ENCODE measurements around the gene WFS1. TPM values are rescaled to one million over a fixed set of nuclear protein-coding genes. Genes with fewer than 3 reads are reported as not detected.
A peak's percentile ranks its signal among the peaks of the same experiment; 100 is the strongest.

WFS1 gene
- total and polyA plus RNA-seq, 2 of the 8 experiments (the other 6 are each of a cell fraction or from before 2014, with no cell fraction given) = 29.1 to 43.1 TPM

DNA sequence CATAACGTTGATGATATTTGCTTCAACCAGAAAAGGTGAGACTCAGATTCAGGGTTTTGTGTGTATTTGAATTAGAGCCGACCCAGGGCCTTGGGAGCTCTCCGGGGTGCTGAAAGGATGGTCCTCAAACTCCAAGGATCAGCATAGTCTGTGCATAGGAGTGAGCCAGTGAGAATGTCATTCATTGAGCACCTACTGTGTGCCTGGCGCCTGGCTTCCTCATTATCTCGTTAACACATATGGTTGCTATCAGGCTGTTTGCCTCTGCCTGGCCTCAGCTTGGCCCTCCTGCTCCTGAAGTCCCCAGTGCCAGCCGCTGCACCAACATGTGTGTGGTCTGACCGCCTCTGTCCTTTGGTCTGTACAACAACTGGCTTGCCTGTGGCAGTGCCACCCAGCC is 44.2 kb upstream of the WFS1 start:
- FAIRE-seq = peak; percentile 48
- peak in 1 of 2 experiments; percentile 85 for DNase-seq (ENCODE audit: low read depth in 1 of 2, low spot score in 2 of 2)
- peaks cover 0 to 4% (median 1%) of the 10 kb centered on the region in 4 experiments; a peak in 5 of 7 replicates for H3K4me1 ChIP-seq (replicated peaks in 1 of 4; ENCODE audit: control insufficient read depth in 3 of 4, insufficient read depth in 4 of 4, low read length in 3 of 4)
- no peak overlapping the region for H2BK15ac ChIP-seq (ENCODE audit: low read length)
- WGBS, 2 experiments (ENCODE audit: extremely low coverage in 1 of 2, insufficient coverage in 1 of 2, insufficient read length in 1 of 2, insufficient replicate concordance in 2 of 2, low coverage in 1 of 2, low lambda C conversion rate in 2 of 2, missing lambda C conversion rate in 1 of 2) = 62% methylated on average over 7 of the region's 7 CpGs; no CpG with 5 or more reads in 1 of the 2 experiments
- H4K8ac ChIP-seq (ENCODE audit: extremely low read depth, insufficient read depth, low read length) = no peak overlapping the region
- H2AFZ ChIP-seq (ENCODE audit: low read length) = no peak overlapping the region
- H4K20me1 ChIP-seq (replicated peaks in 1 of 2; ENCODE audit: control insufficient read depth in 1 of 2, insufficient read depth in 2 of 2, low read length in 2 of 2) = peaks cover 0 to 5% of the 10 kb centered on the region in 2 experiments
- no peak overlapping the region for H3K18ac ChIP-seq (ENCODE audit: extremely low read depth, low read length)
- H3K23ac ChIP-seq (ENCODE audit: insufficient read length) = no peak overlapping the region
- H3K14ac ChIP-seq (ENCODE audit: insufficient read length) = no peak overlapping the region
- H4K5ac ChIP-seq (ENCODE audit: insufficient read length, low read depth, low read length) = no peak overlapping the region
- no peak overlapping the region for H3K4me2 ChIP-seq (ENCODE audit: insufficient read depth in 1 of 2, low read depth in 2 of 2, low read length in 2 of 2)
- ChIA-PET CTCF (ENCODE audit: partially characterized antibody) (interaction anchor here (1.0 to 3.6 kb wide), 9 partner anchors 10 to 225 kb away, joined by 3 to 11 read pairs (median 3); no protein-coding TSS in a partner anchor), POLR2A (ENCODE audit: partially characterized antibody) (interaction anchor here (0.8 kb wide), 1 partner anchor 20 kb away, joined by 4 read pairs; no protein-coding TSS in a partner anchor)
- no peak overlapping the region for H3K4ac ChIP-seq (replicated peaks; ENCODE audit: insufficient read length, low read depth, low read length)
- peaks cover 0 to 11% (median 7%) of the 10 kb centered on the region in 4 experiments; a peak in 4 of 7 replicates for H3K27me3 ChIP-seq (replicated peaks in 1 of 4; ENCODE audit: control insufficient read depth in 3 of 4, extremely low read depth in 1 of 4, insufficient read depth in 3 of 4, low read length in 3 of 4)
- no peak overlapping the region for H2BK5ac ChIP-seq (ENCODE audit: low read depth, low read length)
- no peaks in the 10 kb centered on the region for H3K9me3 ChIP-seq (ENCODE audit: insufficient read depth in 2 of 2, low read depth in 1 of 2, low read length in 1 of 2)
- H2BK120ac ChIP-seq (replicated peaks; ENCODE audit: low read depth, low read length) = no peak overlapping the region
- no peak overlapping the region for H2AK5ac ChIP-seq (ENCODE audit: low read depth, low read length)
- no peaks in the 10 kb centered on the region for H3K79me2 ChIP-seq (ENCODE audit: control insufficient read depth in 1 of 2, insufficient read depth in 2 of 2, low read length in 2 of 2)
- no peaks in the 10 kb centered on the region for H3K36me3 ChIP-seq (ENCODE audit: control insufficient read depth in 2 of 4, insufficient read depth in 4 of 4, low read length in 3 of 4)
- no peak overlapping the region for H3K4me3 ChIP-seq (ENCODE audit: extremely low read depth in 1 of 4, insufficient read depth in 2 of 4, low read depth in 3 of 4, low read length in 4 of 4)
- H3K9ac ChIP-seq (replicated peaks in 1 of 4; ENCODE audit: extremely low read depth in 1 of 4, low read depth in 3 of 4, low read length in 3 of 4) = no peak overlapping the region
- H3K23me2 ChIP-seq (ENCODE audit: low read depth, low read length) = peaks cover 8% of the 10 kb centered on the region
- no peak overlapping the region for H2BK12ac ChIP-seq (ENCODE audit: low read depth, low read length)
- no peak overlapping the region for H4K91ac ChIP-seq (replicated peaks; ENCODE audit: insufficient read length, low read length)
- H3K79me1 ChIP-seq (ENCODE audit: low read depth, low read length) = no peaks in the 10 kb centered on the region
- H3K27ac ChIP-seq (ENCODE audit: low read depth, low read length) = no peak overlapping the region
- no peak overlapping the region for H2BK20ac ChIP-seq (ENCODE audit: low read length)
- no peak overlapping the region for H3K56ac ChIP-seq (replicated peaks; ENCODE audit: insufficient read length, low read depth, low read length)
